NCI-H460 (cell line): ENCODE results near the gene UBE3D. TPM values are rescaled to one million over a fixed set of nuclear protein-coding genes. Genes with fewer than 3 reads are reported as not detected.
"Not testable (repeated sequence)": the region's sequence is repeated elsewhere in the genome, so short reads cannot be mapped to it uniquely, and the experiment has no call there.

ENCODE experiments used
- DNase-seq: peaks from one replicate; pipeline ENCODE4 v3.0.0-alpha.2; 2016; ENCODE audit warnings: low read depth; ENCODE audit errors: extremely low read depth
- total RNA-seq: library from RNA; depleted of rRNA; stranded (reverse); fragments of >200 nt; shearing (Covaris generic); gene quantifications from 2 replicates; pipeline ENCODE4 v1.2.3, GENCODE V29; 2014

The UBE3D gene
- total RNA-seq, 1 experiment from 2014 or later, result 6.5 TPM

- DNase-seq, result no peak
These were observed 86.0 kb downstream of the UBE3D start for GRCh38 chr6:82979657-82980056.

- no peak for DNase-seq
These were observed 87.2 kb downstream of the UBE3D start for GRCh38 chr6:82978362-82978945.

- no peak for DNase-seq
These were observed 89.5 kb downstream of the UBE3D start for GRCh38 chr6:82976179-82976578.

- no peak for DNase-seq
These were observed 93.7 kb downstream of the UBE3D start for GRCh38 chr6:82971877-82972460.

- DNase-seq, result no peak
These were observed 94.8 kb downstream of the UBE3D start for GRCh38 chr6:82970839-82971238.

- DNase-seq, result no peak
These were observed 96.9 kb downstream of the UBE3D start for GRCh38 chr6:82968708-82969107.

GRCh38 chr6:82963191-82963925 is 102.3 kb downstream of the UBE3D start:
- DNase-seq, result no peak

GRCh38 chr6:82959385-82959941 is 106.2 kb downstream of the UBE3D start:
- DNase-seq, result no peak

GRCh38 chr6:82958551-82958950 is 107.1 kb downstream of the UBE3D start:
- no peak for DNase-seq

GRCh38 chr6:82957868-82958245 is 107.8 kb downstream of the UBE3D start:
- DNase-seq, result no peak

- DNase-seq, result no peak
These were observed 108.3 kb downstream of the UBE3D start for GRCh38 chr6:82957171-82957867.

- DNase-seq, result no peak
These were observed 109.8 kb downstream of the UBE3D start for GRCh38 chr6:82955841-82956240.

GRCh38 chr6:82954937-82955577 is 110.6 kb downstream of the UBE3D start:
- no peak for DNase-seq

- DNase-seq, result no peak
These were observed 111.3 kb downstream of the UBE3D start for GRCh38 chr6:82954356-82954755.

GRCh38 chr6:82953871-82954270 is 111.8 kb downstream of the UBE3D start:
- no peak for DNase-seq

GRCh38 chr6:82951935-82952334 is 113.7 kb downstream of the UBE3D start:
- no peak for DNase-seq

GRCh38 chr6:82951389-82951788 is 114.3 kb downstream of the UBE3D start:
- no peak for DNase-seq

GRCh38 chr6:82930915-82931314 is 134.7 kb downstream of the UBE3D start:
- DNase-seq, result not testable (repeated sequence)

GRCh38 chr6:82924799-82925535 is 140.7 kb downstream of the UBE3D start:
- DNase-seq, result no peak

GRCh38 chr6:82921258-82921657 is 144.4 kb downstream of the UBE3D start:
- no peak for DNase-seq
